GM12878 (cell line): ENCODE data around the gene ACYP2. TPM values are rescaled to one million over a fixed set of nuclear protein-coding genes. Genes with fewer than 3 reads are reported as not detected.

ENCODE experiments used
- ATAC-seq: fragments of 200-7000 bp; cut with Tn5 transposase; 3 replicates; pipeline ENCODE4 v1.9.1; 2020; ENCODE audit warnings: mild to moderate bottlenecking, moderate library complexity
- BruUV-seq: library from RNA; stranded (reverse); fragments of 400-500 nt; replicated peaks from 2 replicates; lab custom pipeline; 2021; lab: Mats Ljungman, UMichigan
- CTCF ChIA-PET: fragments of 300-600 bp; sonication (Branson Sonifier 250); formaldehyde crosslinking; extraction: SDS; loops from one replicate; lab custom pipeline; 2021; ENCODE audit warnings: inconsistent platforms; lab: Yijun Ruan, JAX
- POLR2A ChIA-PET: fragments of 350-600 bp; formaldehyde crosslinking; extraction: SDS; loops from one replicate; lab custom pipeline; 2021; ENCODE audit warnings: inconsistent platforms; lab: Charles Lee
- RAD21 ChIA-PET: fragments of 300-600 bp; sonication (Branson Sonifier 250); formaldehyde crosslinking; loops from one replicate; lab custom pipeline; 2023; ENCODE audit warnings: antibody characterized with exemption; ENCODE audit not compliant: unreplicated experiment; lab: Charles Lee
- SMC1A ChIA-PET: fragments of 300-600 bp; sonication (Branson Sonifier 250); formaldehyde crosslinking; loops from one replicate; lab custom pipeline; 2023; ENCODE audit not compliant: unreplicated experiment, uncharacterized antibody; lab: Charles Lee
- DNase-seq: peaks from one replicate; pipeline ENCODE4 v3.0.0-alpha.2; 2011; ENCODE audit warnings: low read depth, low spot score
- FAIRE-seq: peaks from 3 replicates; lab custom pipeline; 2011; peaks lifted over from hg19 to GRCh38; lab: Jason Lieb, UNC
- H2AFZ ChIP-seq: 2 replicates; pipeline ENCODE4 v1.6.0; 2011; ENCODE audit warnings: low read depth, low read length, control low read depth; ENCODE audit not compliant: control insufficient read depth
- H3K27ac ChIP-seq: 2 replicates; pipeline ENCODE4 v1.5.1; 2011; ENCODE audit warnings: control low read depth; ENCODE audit not compliant: control insufficient read depth, insufficient read depth
- H3K27me3 ChIP-seq, 2 experiments: replicated peaks in 1 of 2; 2 replicates each; pipeline versions ENCODE4 v1.6.0 to v1.6.1; 2011; ENCODE audit warnings: low read length in 1 of 2; ENCODE audit not compliant: control insufficient read depth in 2 of 2, insufficient read depth in 2 of 2
- H3K36me3 ChIP-seq, 2 experiments: 2 replicates each; pipeline ENCODE4 v1.5.1; 2011; ENCODE audit warnings: low read length in 1 of 2; ENCODE audit not compliant: control insufficient read depth in 2 of 2, insufficient read depth in 2 of 2
- H3K4me1 ChIP-seq: 2 replicates; pipeline ENCODE4 v1.6.1; 2011; ENCODE audit warnings: mild to moderate bottlenecking, low read length, moderate library complexity, mixed read lengths; ENCODE audit not compliant: control insufficient read depth, insufficient read depth
- H3K4me2 ChIP-seq: 2 replicates; pipeline ENCODE4 v1.6.0; 2011; ENCODE audit warnings: control low read depth; ENCODE audit not compliant: control insufficient read depth, insufficient read depth
- H3K4me3 ChIP-seq: fragments of 200-600 bp; sonication (generic); 2 replicates; pipeline ENCODE4 v1.5.1; 2016
- H3K79me2 ChIP-seq: 2 replicates; pipeline ENCODE4 v1.6.0; 2011; ENCODE audit warnings: low read length; ENCODE audit not compliant: control insufficient read depth, insufficient read depth
- H3K9ac ChIP-seq: 2 replicates; pipeline ENCODE4 v1.8.0; 2011; ENCODE audit warnings: low read length, control low read depth, mixed read lengths; ENCODE audit not compliant: control insufficient read depth, insufficient read depth
- H3K9me3 ChIP-seq: replicated peaks from 3 replicates; pipeline ENCODE4 v1.5.1; 2011; ENCODE audit warnings: mild to moderate bottlenecking, low read length; ENCODE audit not compliant: control insufficient read depth, insufficient read depth
- H4K20me1 ChIP-seq: 2 replicates; pipeline ENCODE4 v1.6.0; 2011; ENCODE audit not compliant: control insufficient read depth, insufficient read depth
- E2F8 ChIP-seq: fragments of 450-650 bp; IDR thresholded peaks from 2 replicates; pipeline ENCODE4 v1.6.1; 2018; ENCODE audit warnings: mild to moderate bottlenecking, low read depth, moderate library complexity; ENCODE audit not compliant: partially characterized antibody
- ETV6 ChIP-seq, 2 experiments: fragments of 450-650 bp in 1 of 2; IDR thresholded peaks in 1 of 2; conservative IDR thresholded peaks in 1 of 2; 2 replicates each; pipeline ENCODE4 v1.6.1; 2014; ENCODE audit warnings: antibody characterized with exemption in 1 of 2, borderline replicate concordance in 1 of 2, low read depth in 1 of 2, mild to moderate bottlenecking in 1 of 2, moderate library complexity in 1 of 2
- HDGF ChIP-seq: fragments of 450-650 bp; IDR thresholded peaks from 2 replicates; pipeline ENCODE4 v1.6.1; 2016; ENCODE audit warnings: antibody characterized with exemption
- MEF2B ChIP-seq: fragments of 450-650 bp; IDR thresholded peaks from 2 replicates; pipeline ENCODE4 v1.6.1; 2018; ENCODE audit warnings: mild to moderate bottlenecking, moderate library complexity; ENCODE audit not compliant: partially characterized antibody, poor library complexity, severe bottlenecking
- MTA3 ChIP-seq: IDR thresholded peaks from 2 replicates; pipeline ENCODE4 v1.6.1; 2012; ENCODE audit warnings: low read length, inconsistent platforms, borderline replicate concordance
- PAX5 ChIP-seq: IDR thresholded peaks from 2 replicates; pipeline ENCODE4 v1.6.1; 2011; ENCODE audit warnings: low read depth, low read length, borderline replicate concordance
- ZNF24 ChIP-seq: fragments of 450-650 bp; IDR thresholded peaks from 2 replicates; pipeline ENCODE4 v1.6.1; 2017; ENCODE audit warnings: antibody characterized with exemption, mild to moderate bottlenecking
- WGBS: methylation state at CpG from one replicate; pipeline ENCODE4 v1.1.6; 2016; ENCODE audit warnings: low lambda C conversion rate; ENCODE audit not compliant: insufficient replicate concordance, insufficient coverage; ENCODE audit errors: missing lambda C conversion rate; 5-methylcytosine and 5-hydroxymethylcytosine counted together
- in situ Hi-C: fragments of 300-500 bp; cut with MboI; formaldehyde crosslinking; loops from 9 replicates; pipeline ENCODE4 v1.14.3; 2018; ENCODE audit warnings: mixed read lengths
- intact Hi-C: fragments of 100-400 bp; cut with micrococcal nuclease; formaldehyde crosslinking; loops from one replicate; pipeline ENCODE4 v1.14.2; 2022; ENCODE audit not compliant: unreplicated experiment
- polyA plus RNA-seq, 11 experiments: library from polyadenylated mRNA; depleted of rRNA in 4 of 11; unstranded in 6 of 11; stranded (reverse) in 5 of 11; fragments of >200 nt; fragmentation: Nextera tagmentation in 4 of 11; fragmentation: Illumina TruSeq in 1 of 11; extraction: Ambion mirVana in 4 of 11; extraction: Trizol in 1 of 11; gene quantifications; 1 replicate in 1 of 11; 2 replicates in 10 of 11; pipeline versions ENCODE4 v1.2.1 to v1.2.3, GENCODE V29; 2011 to 2016; ENCODE audit warnings: inconsistent platforms in 2 of 11, missing spikeins in 2 of 11, low read depth in 1 of 11
- total RNA-seq, 4 experiments: library from RNA; depleted of rRNA in 3 of 4; stranded (reverse); fragments of >200 nt in 3 of 4; fragmentation: Illumina TruSeq in 1 of 4; extraction: Trizol in 1 of 4; gene quantifications; 2 replicates each; pipeline versions ENCODE4 v1.2.1 to v1.2.3, GENCODE V29; 2013 to 2021

Gene ACYP2
- total and polyA plus RNA-seq, 10 of the 15 experiments (the other 5 are each of a cell fraction or from before 2014, with no cell fraction given): 4.2 to 16.3 (median 9.0) TPM

- Histone ChIP-seq H3K4me1 (peaks cover 15% of the 10 kb centered on the region), H4K20me1 (no peaks in the 10 kb centered on the region), H3K4me3 (no peak overlapping the region), H3K36me3 (no peaks in the 10 kb centered on the region), H2AFZ (no peak overlapping the region), H3K4me2 (no peak overlapping the region), H3K27me3 (no peaks in the 10 kb centered on the region), H3K9ac (no peak overlapping the region), H3K79me2 (no peaks in the 10 kb centered on the region), H3K9me3 (no peaks in the 10 kb centered on the region), H3K27ac (no peak overlapping the region)
- intact Hi-C loops (no loop called here), in situ Hi-C loops (no loop called here)
- WGBS: 69% methylated on average over 4 of the region's 4 CpGs
- ChIA-PET RAD21 (interaction anchor here (1.0 kb wide), 2 partner anchors 17 to 53 kb away, joined by 3 read pairs; no protein-coding TSS in a partner anchor), CTCF (interaction anchor here (1.3 to 1.8 kb wide), 2 partner anchors 8 to 47 kb away, joined by 5 read pairs; no protein-coding TSS in a partner anchor), SMC1A (interaction anchor here (0.6 to 2.1 kb wide), 3 partner anchors 11 to 46 kb away, joined by 3 to 7 read pairs (median 6); partner anchors contain the start of gene ACYP2), POLR2A (interaction anchor here (1.4 kb wide), 1 partner anchor 15 kb away, joined by 3 read pairs; the partner anchor contains the start of gene ACYP2)
- DNase-seq (no peak), ATAC-seq (no peak), FAIRE-seq (no peak)
- no TSS peak for BruUV-seq
- TF ChIP-seq PAX5: no peak
Observed at GRCh38 chr2:54099370-54099769, 16.0 kb upstream of the ACYP2 start.

- H3K9me3 ChIP-seq: no peaks in the 10 kb centered on the region
- in situ Hi-C loops (loop anchor here (25.0 kb wide), 1 partner anchor 612 kb away; the partner anchor contains the start of gene EML6), intact Hi-C loops (loop anchor here (10.0 kb wide), 1 partner anchor 535 kb away; no protein-coding TSS in a partner anchor)
- ChIA-PET SMC1A (interaction anchor here (0.7 to 2.1 kb wide), 3 partner anchors 12 to 605 kb away, joined by 3 to 7 read pairs (median 5); no protein-coding TSS in a partner anchor), POLR2A (no interaction called here), RAD21 (no interaction called here), CTCF (no interaction called here)
- no peak overlapping the region for H3K9ac ChIP-seq
- peak overlapping the region; percentile 18; the same call in 1 of the 2 replicates for H3K27ac ChIP-seq
- no peak for DNase-seq
- no TSS peak for BruUV-seq
- H2AFZ ChIP-seq: no peak overlapping the region
- peak overlapping the region; percentile 80 for H3K4me2 ChIP-seq
- no peak for FAIRE-seq
- H4K20me1 ChIP-seq: no peaks in the 10 kb centered on the region
- no peaks in the 10 kb centered on the region for H3K36me3 ChIP-seq
- no peaks in the 10 kb centered on the region for H3K27me3 ChIP-seq
- peak; percentile 79 for ATAC-seq
- no peaks in the 10 kb centered on the region for H3K79me2 ChIP-seq
- no peak overlapping the region for H3K4me3 ChIP-seq
- H3K4me1 ChIP-seq: peaks cover 15% of the 10 kb centered on the region
- 2% methylated on average over 6 of the region's 6 CpGs for WGBS
- TF ChIP-seq HDGF (no peak), MTA3 (no peak), ZNF24 (no peak), ETV6 (conservative IDR thresholded peaks at IDR 0.05 in 1 of 2, IDR thresholded peaks at IDR 0.05 in 1 of 2; ENCODE audit: borderline replicate concordance in 1 of 2, low read depth in 1 of 2) (0 out of 4 replicates have a peak, but pooled peaks of 1 of the 2 experiments have one; percentile 23), MEF2B (no peak), E2F8 (no peak)
Observed at GRCh38 chr2:54099829-54100585, 15.4 kb upstream of the ACYP2 start.
